ENCODE measurements around the gene COMMD1.
"Not testable (repeated sequence)": the region's sequence is repeated elsewhere in the genome, so short reads cannot be mapped to it uniquely, and the experiment has no call there.

Gene COMMD1

DNA sequence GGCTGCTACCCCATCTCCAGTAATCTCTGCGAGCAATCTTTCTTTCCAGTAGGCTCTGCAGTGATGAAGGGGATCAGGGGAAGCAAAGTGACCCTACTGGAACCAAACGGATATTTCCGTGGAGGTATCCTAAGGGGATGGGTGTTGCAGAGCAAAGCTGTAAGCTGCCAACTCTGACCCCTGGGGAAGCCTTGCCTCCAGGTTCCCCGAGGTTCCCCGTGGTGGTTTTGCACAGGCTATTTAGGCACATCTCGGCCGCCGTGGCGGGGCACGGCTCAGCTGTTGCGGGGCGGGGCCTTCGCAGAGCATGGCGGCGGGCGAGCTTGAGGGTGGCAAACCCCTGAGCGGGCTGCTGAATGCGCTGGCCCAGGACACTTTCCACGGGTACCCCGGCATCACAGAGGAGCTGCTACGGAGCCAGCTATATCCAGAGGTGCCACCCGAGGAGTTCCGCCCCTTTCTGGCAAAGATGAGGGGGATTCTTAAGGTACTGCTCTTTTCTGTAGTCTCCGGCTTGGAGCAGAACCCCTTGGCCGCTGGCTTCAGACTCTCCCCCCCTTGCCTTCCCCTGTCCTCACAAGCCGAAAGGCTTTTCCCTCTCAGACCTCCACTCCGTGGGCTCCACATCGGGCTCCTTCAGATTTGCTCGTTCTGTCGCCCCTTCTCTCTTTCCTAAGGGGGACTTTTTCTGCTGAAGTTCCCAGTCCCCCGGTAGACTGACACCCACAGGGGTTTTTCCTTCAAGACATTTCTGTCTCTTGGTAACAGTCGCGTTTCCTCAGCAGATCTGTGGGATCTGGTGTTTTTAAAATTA lies at the start of gene COMMD1:
Gene COMMD1, plus strand, starts transcription at position 303 of the 814 bp plus-strand sequence. Its CDS starts 5 bp downstream, at position 308.
- FAIRE-seq = no peak

- no peak for FAIRE-seq
Observed at GRCh38 chr2:61857224-61857623, 48.2 kb upstream of the COMMD1 start.

- no peak for FAIRE-seq
Observed at GRCh38 chr2:61862085-61862484, 43.4 kb upstream of the COMMD1 start.

DNA sequence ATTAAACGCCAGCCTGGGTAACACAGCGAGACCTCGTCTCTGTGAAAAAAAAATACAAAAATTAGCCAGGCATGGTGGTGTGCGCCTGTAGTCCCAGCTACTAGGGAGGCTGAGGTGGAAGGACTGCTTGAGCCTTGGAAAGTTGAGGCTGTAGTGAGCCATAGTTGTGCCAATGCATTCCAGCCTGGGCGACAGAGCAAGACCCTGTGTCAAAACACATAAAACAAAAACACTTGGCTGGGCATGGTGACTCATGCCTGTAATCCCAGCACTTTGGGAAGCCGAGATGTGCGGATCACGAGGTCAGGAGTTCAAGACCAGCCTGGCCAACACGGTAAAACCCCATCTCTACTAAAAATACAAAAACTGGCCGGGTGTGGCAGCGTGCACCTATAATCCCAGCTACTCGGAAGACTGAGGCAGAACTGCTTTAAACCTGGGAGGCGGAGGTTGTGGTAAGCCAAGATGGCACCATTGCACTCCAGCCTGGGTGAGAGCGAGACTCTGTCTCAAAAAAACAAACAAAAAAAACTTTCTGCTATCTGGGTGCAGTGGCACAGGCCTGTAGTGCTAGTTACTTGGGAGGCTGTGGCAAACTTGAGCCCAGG lies 38.9 kb upstream of the COMMD1 start:
- FAIRE-seq = not testable (repeated sequence)

GRCh38 chr2:61876400-61876799 lies 29.1 kb upstream of the COMMD1 start:
- FAIRE-seq = no peak

- no peak for FAIRE-seq
Observed at GRCh38 chr2:61877571-61878245, 27.8 kb upstream of the COMMD1 start.

DNA sequence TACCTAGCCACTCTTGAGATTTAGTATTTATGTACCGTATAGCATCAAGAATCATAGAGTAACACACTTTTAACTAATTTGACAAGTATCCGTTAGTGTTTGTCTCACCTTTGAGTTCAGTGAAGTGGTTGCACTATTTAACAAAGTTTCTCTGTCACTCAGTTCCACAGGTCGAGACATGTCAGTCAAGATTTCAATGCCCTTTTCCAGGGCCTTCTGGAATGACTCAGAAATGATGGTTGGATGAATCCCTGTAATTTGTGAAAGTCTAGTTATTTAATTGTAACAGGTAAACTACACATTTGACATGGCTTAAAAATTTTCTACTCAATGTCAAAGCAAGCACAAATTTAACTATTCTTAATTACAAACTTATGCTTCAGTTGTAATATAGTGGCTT lies 26.7 kb upstream of the COMMD1 start:
- no peak for FAIRE-seq

GRCh38 chr2:61879351-61879750 lies 26.1 kb upstream of the COMMD1 start:
- not testable (repeated sequence) for FAIRE-seq

GRCh38 chr2:61882850-61883249 lies 22.6 kb upstream of the COMMD1 start:
- FAIRE-seq = no peak

- FAIRE-seq = no peak
Observed at GRCh38 chr2:61885896-61886603, 19.4 kb upstream of the COMMD1 start.

- FAIRE-seq = no peak
Observed at GRCh38 chr2:61887717-61888266, 17.7 kb upstream of the COMMD1 start.

- no peak for FAIRE-seq
Observed at GRCh38 chr2:61888267-61889055, 17.0 kb upstream of the COMMD1 start, which contains the start of gene CCT4. CCT4 (minus strand) TSS chr2:61888656; CDS start chr2:61888507, 149 bp downstream.

- no peak for FAIRE-seq
Observed at GRCh38 chr2:61898810-61899209, 6.7 kb upstream of the COMMD1 start.

GRCh38 chr2:61900281-61900680 lies 5.2 kb upstream of the COMMD1 start:
- FAIRE-seq = no peak

GRCh38 chr2:61906186-61906470 lies 654 bp downstream of the COMMD1 start:
- no peak for FAIRE-seq

- FAIRE-seq = no peak
Observed at GRCh38 chr2:61909116-61909515, 3.6 kb downstream of the COMMD1 start.

GRCh38 chr2:61910603-61911002 lies 5.1 kb downstream of the COMMD1 start:
- no peak for FAIRE-seq

GRCh38 chr2:61911510-61911909 lies 6.0 kb downstream of the COMMD1 start:
- no peak for FAIRE-seq

- FAIRE-seq = not testable (repeated sequence)
Observed at GRCh38 chr2:61914794-61915193, 9.3 kb downstream of the COMMD1 start.

- FAIRE-seq = no peak
Observed at GRCh38 chr2:61920548-61920947, 15.1 kb downstream of the COMMD1 start.

GRCh38 chr2:61922714-61923113 lies 17.2 kb downstream of the COMMD1 start:
- FAIRE-seq = no peak
